Loucy (cell line): ENCODE measurements around the gene CORO2B.

Source experiments
- CTCF ChIP-seq: fragments of 200-600 bp; sonication (generic); conservative IDR thresholded peaks from 2 replicates; pipeline ENCODE4 v1.5.1; 2014; ENCODE audit warnings: mild to moderate bottlenecking, antibody characterized with exemption, low read length
- EZH2phosphoT487 ChIP-seq: fragments of 200-600 bp; IDR thresholded peaks from 2 replicates; pipeline ENCODE4 v1.6.1; 2018; ENCODE audit warnings: antibody characterized with exemption, mild to moderate bottlenecking, moderate library complexity, borderline replicate concordance

GRCh38 chr15:68725736-68726135 is 146.9 kb downstream of the CORO2B start:
- TF ChIP-seq CTCF: no peak
- TF ChIP-seq EZH2phosphoT487: no peak
